Measurements from ENCODE around the gene MT1M. TPM values are rescaled to one million over a fixed set of nuclear protein-coding genes. Genes with fewer than 3 reads are reported as not detected.

MT1M gene
- total and polyA plus RNA-seq, 2 of the 8 experiments (the other 6 are each of a cell fraction or from before 2014, with no cell fraction given) = 2.1 TPM; not detected in 1

DNA sequence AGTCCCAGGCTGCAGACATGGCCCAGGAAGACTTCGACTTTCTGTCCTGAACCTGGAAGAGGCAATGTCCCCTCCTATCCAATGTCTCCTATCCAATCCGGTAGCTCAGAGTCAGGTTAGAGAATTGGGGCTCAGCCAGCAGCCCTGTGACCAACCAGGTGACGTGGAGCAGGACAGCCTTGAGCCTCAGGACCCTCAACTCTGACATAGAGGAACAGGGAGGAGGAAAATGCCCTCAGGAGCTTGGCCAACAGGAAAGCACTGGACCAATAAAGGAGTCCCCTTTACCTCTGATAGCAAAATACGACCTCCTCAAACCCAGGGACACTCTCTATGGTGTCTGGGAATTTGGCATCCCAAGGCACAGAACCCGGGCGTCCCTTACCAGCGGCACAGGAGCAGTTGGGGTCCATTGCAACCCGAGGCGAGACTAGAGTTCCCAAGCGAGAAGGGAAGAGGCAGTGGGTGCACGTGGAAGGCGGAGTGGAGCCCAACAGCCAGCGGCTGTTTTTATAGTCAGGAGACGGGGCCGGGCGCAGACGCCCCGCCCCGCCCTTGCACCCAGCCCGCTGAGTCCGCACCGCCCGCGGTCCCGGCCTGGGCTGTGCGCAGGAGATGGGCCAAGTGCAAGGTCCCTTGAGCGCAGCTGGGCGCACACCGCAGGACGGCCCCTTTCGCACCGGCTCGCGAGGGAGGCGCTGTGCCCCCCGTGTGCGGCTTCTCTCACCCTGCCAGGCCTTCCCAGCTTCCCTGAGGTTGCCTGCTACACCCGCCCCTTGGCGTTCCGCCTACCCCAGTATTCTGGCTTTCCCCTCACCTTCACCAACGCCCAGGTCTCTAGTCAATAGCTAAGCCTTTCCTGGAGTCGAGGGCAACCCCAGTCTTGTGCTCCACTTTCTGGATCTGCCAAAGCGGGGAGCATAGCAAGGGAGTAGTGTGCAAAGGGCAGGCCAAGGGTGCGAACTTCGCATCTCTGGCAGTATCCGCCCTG is 35.4 kb downstream of the MT1M start, which contains the start of gene MT1G (continued):
- TF ChIP-seq NANOG (IDR thresholded peaks at IDR 0.05; ENCODE audit: insufficient read depth, low read depth, low read length, poor library complexity, severe bottlenecking) (no peak), KDM4A (IDR thresholded peaks at IDR 0.05; ENCODE audit: low read depth, low read length, severe bottlenecking) (peak; percentile 38), CBX8 (IDR thresholded peaks at IDR 0.05; ENCODE audit: borderline replicate concordance, low read depth, low read length) (no peak), CBX5 (IDR thresholded peaks at IDR 0.05; ENCODE audit: low read depth, low read length) (no peak), HDAC6 (IDR thresholded peaks at IDR 0.05; ENCODE audit: low read depth, low read length) (no peak)
- TF ChIP-seq, protein P1, sequence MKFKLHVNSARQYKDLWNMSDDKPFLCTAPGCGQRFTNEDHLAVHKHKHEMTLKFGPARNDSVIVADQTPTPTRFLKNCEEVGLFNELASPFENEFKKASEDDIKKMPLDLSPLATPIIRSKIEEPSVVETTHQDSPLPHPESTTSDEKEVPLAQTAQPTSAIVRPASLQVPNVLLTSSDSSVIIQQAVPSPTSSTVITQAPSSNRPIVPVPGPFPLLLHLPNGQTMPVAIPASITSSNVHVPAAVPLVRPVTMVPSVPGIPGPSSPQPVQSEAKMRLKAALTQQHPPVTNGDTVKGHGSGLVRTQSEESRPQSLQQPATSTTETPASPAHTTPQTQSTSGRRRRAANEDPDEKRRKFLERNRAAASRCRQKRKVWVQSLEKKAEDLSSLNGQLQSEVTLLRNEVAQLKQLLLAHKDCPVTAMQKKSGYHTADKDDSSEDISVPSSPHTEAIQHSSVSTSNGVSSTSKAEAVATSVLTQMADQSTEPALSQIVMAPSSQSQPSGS (IDR thresholded peaks at IDR 0.05; ENCODE audit: low read length) = no peak

Measured in H1 (cell line).